Activated CD4-positive, alpha-beta T cell treated with anti-CD3 and anti-CD28 coated beads, Interleukin-2, Interleukin-6, amounts not matched to agents 100 ng/mL and 50 ng/mL, durations not matched to agents 16 hours and 8 hours (primary cell): Measurements from ENCODE around the gene GDPD1.
"Not testable (repeated sequence)": the region's sequence is repeated elsewhere in the genome, so short reads cannot be mapped to it uniquely, and the experiment has no call there.

Source experiments
- DNase-seq: peaks from one replicate; pipeline ENCODE4 v3.0.0-alpha.2; 2020

Gene GDPD1

DNA sequence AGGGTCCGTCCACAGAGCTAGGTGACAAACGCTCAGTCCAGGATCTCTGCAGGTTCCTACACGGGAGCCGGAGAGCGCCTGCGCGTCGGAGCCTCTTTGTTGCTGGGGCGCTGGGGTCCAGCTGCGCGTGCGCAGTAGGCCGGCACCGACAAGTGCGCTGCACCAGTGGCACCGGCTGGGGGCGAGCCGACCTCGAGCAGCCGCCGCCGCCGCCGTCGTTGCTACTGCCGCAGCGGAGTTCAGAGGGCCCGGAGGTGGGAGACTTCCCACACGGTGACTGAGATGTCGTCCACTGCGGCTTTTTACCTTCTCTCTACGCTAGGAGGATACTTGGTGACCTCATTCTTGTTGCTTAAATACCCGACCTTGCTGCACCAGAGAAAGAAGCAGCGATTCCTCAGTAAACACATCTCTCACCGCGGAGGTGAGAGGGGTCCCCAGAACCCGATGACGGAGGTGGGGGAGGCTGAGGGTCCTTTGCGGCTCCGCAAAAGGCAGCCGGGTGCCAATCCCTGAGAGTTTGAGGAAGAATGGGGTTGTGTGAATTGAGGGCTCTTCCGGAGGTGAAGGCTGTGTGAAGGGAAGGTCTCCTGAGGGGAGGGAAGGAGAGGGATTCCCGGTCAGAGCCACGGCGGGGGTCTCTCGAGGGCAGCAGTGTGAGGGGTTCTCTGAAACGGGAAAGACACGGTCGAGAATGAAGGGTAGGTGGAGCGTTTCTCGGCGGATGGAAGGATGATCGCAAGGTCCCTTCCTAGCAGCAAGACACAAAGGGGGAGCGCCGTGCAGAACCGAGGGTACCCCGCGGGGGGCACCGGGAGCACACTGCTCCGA is at the start of gene GDPD1:
TSS of gene GDPD1 (plus strand) at position 184 of the 831 bp plus-strand sequence. CDS start at position 283, 99 bp downstream.
- DNase-seq = peak; percentile 98

DNA sequence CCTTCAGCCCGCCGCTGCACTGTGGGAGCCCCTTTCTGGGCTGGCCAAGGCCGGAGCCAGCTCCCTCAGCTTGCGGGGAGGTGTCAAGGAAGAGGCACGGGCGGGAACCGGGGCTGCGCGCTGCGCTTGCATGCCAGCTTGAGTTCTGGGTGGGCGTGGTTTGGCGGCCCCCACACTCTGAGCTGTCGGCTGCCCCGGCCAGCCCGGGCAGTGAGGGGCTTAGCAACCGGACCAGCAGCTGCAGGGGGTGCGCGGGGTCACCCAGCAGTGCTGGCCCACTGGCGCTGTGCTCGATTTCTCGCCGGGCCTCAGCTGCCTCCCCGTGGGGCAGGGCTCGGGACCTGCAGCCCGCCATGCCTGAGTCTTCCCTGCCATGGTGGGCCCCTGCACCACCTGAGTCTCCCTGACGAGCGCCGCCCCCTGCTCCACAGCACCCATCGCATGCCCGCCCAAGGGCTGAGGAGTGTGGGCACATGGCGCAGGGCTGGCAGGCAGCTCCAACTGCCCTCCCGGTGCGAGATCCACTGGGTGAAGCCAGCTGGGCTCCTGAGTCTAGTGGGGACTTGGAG is 47.8 kb upstream of the GDPD1 start:
- no peak for DNase-seq

DNA sequence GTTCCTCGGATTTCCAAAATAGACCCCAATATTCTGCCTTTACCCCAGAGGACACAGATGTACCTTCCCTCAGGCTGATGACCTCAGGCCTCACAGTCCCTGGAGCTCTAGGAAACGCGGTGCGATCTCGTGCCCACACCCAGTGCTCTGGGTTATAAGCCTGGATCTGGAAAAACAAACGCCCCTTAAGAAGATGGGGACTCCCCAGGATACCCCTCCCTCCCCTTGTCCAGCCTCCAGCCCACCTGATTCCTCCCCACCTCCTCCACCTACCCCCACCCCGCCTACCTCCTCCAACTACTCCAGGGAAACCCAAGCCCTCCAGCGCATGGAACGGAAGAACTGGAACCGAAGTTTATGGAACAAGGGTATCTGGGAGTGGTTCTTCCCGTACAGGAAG is 45.6 kb upstream of the GDPD1 start:
- no peak for DNase-seq

DNA sequence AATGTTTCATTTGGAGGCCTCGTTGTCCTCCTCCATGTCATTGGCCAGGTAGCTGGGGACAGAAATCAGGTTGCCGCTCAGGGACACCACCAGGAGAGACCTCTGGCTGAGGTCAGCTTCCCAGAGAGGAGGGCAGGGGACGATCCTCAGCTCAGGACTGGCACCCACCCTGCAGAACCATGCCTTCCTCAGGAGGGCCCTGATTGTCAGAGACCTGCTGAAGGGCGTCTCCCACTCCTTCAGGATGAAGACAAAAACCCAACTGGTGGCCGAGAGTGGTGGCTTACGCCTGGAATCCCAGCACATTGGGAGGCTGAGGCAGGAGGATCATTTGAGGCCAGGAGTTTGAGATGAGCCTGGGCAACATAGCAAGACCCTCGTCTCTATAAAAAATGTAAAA is 45.2 kb upstream of the GDPD1 start:
- no peak for DNase-seq

GRCh38 chr17:59178266-59178985 is 41.9 kb upstream of the GDPD1 start:
- DNase-seq = no peak

DNA sequence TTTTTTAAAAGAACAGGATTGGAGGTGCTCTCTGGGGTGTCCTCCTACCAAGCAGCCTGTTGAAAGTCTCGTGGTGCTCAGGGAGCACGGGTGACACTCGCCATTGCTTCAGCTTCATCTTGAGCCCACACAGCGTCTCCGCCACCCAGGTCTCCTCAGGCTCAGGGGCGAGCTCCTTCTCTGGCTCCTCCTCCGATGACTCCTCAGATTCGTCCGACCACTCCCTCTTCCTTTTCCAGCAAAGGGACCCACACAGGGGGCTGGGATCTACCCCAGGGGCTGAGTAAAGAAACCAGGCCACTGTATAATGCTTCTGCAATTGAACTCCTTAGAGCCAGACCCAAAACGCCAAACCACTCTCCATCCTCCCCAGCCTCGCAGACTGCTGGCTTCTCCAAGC is 40.7 kb upstream of the GDPD1 start:
- not testable (repeated sequence) for DNase-seq

DNA sequence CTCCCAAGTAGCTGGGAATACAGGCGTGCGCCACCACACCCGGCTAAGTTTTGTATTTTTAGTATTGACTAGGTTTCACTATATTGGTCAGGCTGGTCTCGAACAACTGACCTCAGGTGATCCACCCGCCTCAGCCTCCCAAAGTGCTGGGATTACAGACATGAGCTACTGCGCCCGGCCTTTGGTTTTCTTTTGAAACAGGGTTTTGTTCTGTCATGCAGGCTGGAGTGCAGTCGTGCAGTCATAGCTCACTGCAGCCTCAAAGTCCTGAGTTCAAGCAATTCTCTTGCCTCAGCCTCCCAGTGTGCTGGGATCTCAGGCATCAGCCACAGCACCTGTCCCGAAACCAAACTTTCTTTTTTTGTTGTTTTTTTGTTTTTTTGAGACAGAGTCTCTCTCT is 39.7 kb upstream of the GDPD1 start:
- DNase-seq = no peak

DNA sequence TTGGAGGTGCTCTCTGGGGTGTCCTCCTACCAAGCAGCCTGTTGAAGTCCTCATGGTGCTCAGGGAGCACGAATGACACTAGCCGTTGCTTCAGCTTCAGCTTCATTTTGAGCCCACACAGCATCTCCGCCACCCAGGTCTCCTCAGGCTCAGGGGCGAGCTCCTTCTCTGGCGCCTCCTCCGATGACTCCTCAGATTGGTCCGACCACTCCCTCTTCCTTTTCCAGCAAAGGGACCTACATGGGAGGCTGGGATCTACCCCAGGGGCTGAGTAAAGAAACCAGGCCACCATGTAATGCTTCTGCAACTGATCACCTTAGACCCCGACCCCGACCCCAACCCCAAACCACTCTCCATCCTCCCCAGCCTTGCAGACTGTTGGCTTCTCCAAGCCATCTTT is 38.8 kb upstream of the GDPD1 start:
- no peak for DNase-seq

GRCh38 chr17:59185997-59186396 is 34.3 kb upstream of the GDPD1 start:
- no peak for DNase-seq

GRCh38 chr17:59186850-59187249 is 33.5 kb upstream of the GDPD1 start:
- DNase-seq = no peak

GRCh38 chr17:59190806-59191205 is 29.5 kb upstream of the GDPD1 start:
- no peak for DNase-seq

GRCh38 chr17:59193336-59193862 is 26.9 kb upstream of the GDPD1 start:
- DNase-seq = no peak

- DNase-seq = no peak
Measured at GRCh38 chr17:59199398-59199797, 20.9 kb upstream of the GDPD1 start.

GRCh38 chr17:59202320-59202719 is 18.0 kb upstream of the GDPD1 start:
- DNase-seq = no peak

- DNase-seq = no peak
Measured at GRCh38 chr17:59219370-59219769, 941 bp upstream of the GDPD1 start.

DNA sequence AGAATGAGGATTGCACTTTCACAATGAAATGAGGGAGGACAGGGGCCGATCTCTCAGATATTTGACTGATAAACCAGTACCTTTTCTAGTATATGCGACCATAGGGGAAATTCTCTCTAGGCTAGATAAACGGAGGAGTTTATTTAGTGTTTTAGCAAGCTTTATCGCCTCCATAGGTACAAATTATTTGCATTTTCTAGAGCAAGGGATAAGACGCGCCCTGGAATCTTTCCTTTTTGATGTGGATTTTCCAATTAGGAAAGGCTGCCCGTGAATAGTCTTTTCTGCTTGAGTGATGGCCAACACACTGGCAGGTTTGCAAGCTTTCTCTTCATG is 351 bp upstream of the GDPD1 start:
- DNase-seq = no peak

- DNase-seq = no peak
Measured at GRCh38 chr17:59221159-59221847, 992 bp downstream of the GDPD1 start.

GRCh38 chr17:59223813-59224212 is 3.5 kb downstream of the GDPD1 start:
- no peak for DNase-seq

GRCh38 chr17:59228588-59228987 is 8.3 kb downstream of the GDPD1 start:
- not testable (repeated sequence) for DNase-seq

DNA sequence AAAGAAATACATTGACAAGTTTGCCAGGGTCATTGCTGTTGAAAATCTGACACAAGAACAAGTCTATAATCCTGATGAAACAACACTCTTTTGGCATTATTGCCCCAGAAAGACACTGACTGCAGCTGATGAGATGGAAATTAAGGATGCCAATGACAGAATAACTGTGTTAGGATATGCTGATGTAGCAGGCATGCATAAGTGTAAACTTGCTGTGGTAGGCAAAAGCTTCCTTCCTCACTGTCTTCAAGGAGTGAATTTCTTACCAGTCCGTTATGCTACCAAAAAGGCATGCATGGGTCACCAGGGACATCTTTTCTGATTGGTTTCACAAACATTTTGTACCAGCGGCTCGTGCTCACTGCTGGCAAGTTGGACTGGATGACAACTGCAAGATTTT is 10.5 kb downstream of the GDPD1 start:
- DNase-seq = no peak

DNA sequence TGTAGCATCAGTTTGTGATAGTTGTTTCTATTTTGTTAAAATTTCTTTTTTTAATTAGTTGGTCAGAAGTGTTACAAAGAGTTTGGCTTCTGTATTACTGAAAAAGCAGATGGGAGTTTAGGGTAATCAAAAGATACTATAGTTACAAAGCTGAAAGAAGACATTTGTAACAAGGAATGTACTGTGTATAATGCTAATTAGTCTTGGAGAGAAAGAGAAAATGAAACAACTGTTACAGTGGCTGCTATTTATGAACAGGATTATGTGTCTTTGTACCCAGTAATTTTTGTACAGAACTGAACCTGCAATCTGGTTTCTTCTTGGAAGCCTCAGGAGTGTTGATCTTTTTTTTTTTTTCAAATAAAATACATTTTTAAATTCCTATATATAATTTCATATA is 14.3 kb downstream of the GDPD1 start:
- DNase-seq = no peak

DNA sequence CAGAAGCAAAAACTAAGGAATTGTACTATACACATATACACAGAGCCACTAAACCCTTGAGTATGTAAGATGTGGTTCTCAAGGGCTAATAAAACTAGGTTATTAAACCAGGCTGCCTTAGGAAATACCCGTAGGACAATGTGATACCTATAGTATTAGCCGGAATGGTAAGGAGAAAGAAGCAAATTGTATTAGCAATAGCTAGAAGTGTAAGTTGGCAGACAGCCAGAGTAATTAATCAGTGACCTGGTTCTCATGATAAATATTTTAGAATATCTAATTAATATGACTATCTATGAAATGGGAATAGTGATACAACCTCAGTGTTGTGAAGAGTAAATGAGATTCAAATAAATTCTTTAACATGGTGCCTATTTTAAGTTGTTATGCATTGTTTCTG is 18.6 kb downstream of the GDPD1 start:
- DNase-seq = no peak

- DNase-seq = no peak
Measured at GRCh38 chr17:59244081-59244480, 23.8 kb downstream of the GDPD1 start.
